Esophagus muscularis mucosa (tissue), 3 donors: Measurements from ENCODE around the gene TIGD3.

Source experiments
- CTCF ChIP-seq, 3 experiments: fragments of 200-600 bp in 2 of 3; fragments of 450-650 bp in 1 of 3; sonication (generic) in 2 of 3; IDR thresholded peaks; one replicate each; pipeline ENCODE4 v1.5.1; 2017 to 2019; ENCODE audit warnings: antibody characterized with exemption in 3 of 3, mild to moderate bottlenecking in 2 of 3, moderate library complexity in 1 of 3
- POLR2A ChIP-seq: fragments of 450-650 bp; IDR thresholded peaks from one replicate; pipeline ENCODE4 v1.6.1; 2017; ENCODE audit warnings: antibody characterized with exemption, moderate library complexity, mild to moderate bottlenecking, low read depth

GRCh38 chr11:65316227-65317024 is 38.1 kb upstream of the TIGD3 start:
- no peak for TF ChIP-seq CTCF (IDR thresholded peaks at IDR 0.05)
- no peak for TF ChIP-seq POLR2A
